GM19043 (cell line): Measurements from ENCODE around the gene MYH15.

Source experiments
- ATAC-seq: cut with Tn5 transposase; IDR thresholded peaks from one replicate; pipeline ENCODE4 v1.9.1; 2021; ENCODE audit warnings: low read depth; ENCODE audit not compliant: unreplicated experiment

The MYH15 gene

DNA sequence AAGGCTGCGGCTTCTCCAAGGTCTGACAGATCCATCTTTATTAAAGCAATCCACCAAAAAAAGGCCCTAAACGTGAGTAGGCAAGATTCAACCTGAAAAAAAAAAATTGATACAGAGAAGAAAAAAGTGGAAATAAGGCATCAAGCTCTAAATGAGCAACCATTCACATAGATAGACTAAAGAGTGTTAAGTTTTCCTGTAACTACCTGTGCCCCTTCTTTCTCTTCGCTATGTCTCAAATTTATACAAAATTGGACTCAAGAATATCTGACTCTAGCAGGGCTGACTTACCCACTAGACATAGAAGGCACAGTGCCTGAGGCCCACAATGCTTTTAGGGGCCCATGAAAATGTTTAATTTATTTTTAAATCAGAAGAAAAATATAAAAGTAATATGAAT, at the start of gene MYH15:
Gene MYH15, minus strand, starts transcription at position 101 of the 400 bp plus-strand sequence. Its CDS starts 66 bp downstream, at position 35.
- ATAC-seq = no peak

DNA sequence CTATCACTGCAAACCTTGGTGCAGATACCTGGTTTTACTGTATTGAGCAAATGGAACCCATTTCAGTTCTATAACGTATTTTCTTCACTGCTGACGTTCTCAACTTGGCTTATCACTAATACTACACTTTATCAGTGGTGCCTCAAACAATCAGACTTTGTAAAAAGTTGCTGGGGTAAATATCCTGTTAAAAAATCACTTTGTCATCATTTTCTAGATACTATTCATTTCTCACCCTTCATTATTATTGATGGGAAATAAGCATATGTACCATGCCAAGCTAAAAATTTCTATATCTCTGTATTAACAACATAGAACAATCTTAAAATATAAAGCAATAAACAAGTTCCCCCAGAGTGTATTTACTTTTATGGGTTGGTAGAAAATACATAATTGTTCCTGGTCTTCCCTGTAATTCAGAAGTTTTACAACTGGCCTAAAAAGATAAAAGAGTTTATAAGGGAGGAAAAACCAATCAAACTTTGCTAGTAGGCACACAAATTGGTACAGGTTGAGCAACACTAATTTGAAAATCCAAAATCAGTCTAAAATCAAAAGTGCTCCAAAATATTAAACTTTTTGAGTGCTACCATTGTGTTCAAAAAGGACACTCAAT, 45.7 kb upstream of the MYH15 start:
- ATAC-seq = no peak

DNA sequence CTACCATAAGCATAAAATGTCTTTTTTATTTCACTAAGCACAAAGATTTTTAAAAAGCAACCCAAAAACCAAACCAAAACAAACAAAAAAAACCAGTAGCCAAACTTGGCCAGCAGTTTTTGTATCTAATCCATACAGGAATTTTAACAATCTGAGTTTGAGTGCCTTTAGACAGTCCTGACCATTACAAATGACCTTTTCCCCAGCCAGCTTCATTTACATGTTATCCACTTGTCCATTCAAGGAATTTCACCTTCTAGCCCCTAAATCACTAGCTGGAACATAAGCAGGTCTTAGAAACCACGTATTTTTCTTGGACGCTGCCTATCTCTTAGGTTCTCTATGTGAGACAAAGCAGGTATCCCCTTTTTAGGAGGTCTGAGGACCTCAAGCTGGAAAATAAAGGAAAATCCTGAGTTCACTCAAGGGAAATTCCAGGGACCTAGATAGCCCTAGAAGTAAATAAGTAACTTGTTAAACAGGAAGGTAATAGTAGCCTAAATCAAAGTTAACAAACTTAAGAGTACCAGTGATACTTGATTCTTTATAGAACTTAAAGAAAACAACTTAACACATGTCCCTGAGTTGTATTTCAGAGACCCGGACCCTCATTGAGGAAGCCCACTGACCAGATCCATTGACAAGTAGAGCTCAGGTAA, 44.6 kb upstream of the MYH15 start:
- no peak for ATAC-seq

DNA sequence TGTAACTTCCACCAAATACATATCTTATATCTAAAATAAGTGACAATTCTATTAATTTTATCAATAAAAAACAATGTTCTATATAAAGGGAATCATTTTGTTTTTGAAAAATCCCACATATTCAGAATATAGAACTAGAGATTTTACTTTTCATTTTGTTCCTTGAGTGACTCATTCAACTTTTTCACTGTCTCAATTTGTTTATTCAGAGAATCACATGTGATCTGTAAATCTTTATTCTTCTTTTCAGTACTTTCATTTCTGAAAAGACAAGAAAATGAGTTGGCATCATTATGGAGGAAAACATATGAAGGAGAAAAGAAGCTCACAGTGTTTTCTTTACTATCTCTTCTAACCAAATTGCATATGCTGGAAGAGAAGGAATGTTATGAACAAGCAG, 43.8 kb upstream of the MYH15 start:
- no peak for ATAC-seq

DNA sequence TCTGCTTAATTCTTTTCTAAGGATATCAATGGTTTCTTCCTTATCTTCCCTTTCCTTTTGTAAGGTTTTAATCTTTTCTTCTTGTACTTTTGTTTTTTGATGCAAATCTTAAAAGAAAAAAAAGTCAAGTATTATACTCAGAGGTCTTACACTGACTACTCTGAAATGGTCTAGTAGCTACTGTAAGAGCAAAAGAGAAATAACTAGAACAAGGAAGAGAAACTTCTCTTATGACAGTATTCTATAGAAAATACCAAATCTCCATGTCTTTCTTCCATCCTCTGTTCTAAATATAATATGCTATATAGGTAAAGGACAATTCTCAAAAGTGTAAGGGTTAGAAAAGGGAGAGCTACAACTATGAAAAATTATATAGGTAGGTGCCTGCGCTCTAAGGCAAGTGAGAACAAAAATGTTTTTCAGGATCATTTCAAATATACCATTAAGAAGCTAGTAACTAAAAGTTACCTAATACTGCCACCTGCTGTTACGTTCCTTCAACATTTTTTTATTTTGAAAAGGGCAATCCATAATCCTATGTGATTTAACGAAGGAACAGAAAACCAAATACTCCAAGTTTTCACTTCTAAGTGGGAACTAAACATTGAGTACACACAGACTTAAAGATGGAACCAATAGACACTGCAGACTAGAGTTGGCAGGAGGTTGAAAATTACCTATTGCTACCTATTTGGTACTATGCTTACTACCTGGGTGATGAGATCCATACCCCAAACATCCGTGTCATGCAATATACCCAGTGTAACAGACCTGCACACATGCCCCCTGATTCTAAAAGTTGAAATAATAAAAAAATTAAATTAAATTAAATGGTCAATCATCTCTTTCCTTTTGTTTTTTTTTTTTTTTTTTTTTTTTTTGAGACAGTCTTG, 42.1 kb upstream of the MYH15 start:
- ATAC-seq = no peak

GRCh38 chr3:108548886-108549285, 38.5 kb upstream of the MYH15 start:
- no peak for ATAC-seq

- ATAC-seq = no peak
Measured at GRCh38 chr3:108548304-108548703, 37.9 kb upstream of the MYH15 start.

DNA sequence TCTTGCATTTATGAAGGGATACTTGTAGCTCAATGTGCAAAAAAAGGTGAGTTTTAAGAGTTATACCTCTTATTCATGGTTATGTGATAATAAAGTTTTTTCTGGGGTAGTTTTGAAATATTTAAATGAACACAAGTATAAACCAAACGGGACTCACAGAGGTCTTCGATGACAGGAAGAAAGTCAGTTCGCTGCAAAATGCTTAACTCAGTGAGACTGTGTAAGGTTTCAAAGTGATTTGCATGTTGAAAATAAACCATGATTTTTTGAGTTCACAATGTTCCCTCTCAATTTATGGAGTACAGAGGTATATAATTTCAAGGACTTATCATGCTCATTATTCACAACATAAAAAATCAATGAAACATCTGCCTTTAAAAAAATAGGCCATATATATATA, 36.3 kb upstream of the MYH15 start:
- no peak for ATAC-seq

GRCh38 chr3:108546247-108546646, 35.9 kb upstream of the MYH15 start:
- ATAC-seq = no peak

GRCh38 chr3:108538083-108538482, 27.7 kb upstream of the MYH15 start:
- no peak for ATAC-seq

DNA sequence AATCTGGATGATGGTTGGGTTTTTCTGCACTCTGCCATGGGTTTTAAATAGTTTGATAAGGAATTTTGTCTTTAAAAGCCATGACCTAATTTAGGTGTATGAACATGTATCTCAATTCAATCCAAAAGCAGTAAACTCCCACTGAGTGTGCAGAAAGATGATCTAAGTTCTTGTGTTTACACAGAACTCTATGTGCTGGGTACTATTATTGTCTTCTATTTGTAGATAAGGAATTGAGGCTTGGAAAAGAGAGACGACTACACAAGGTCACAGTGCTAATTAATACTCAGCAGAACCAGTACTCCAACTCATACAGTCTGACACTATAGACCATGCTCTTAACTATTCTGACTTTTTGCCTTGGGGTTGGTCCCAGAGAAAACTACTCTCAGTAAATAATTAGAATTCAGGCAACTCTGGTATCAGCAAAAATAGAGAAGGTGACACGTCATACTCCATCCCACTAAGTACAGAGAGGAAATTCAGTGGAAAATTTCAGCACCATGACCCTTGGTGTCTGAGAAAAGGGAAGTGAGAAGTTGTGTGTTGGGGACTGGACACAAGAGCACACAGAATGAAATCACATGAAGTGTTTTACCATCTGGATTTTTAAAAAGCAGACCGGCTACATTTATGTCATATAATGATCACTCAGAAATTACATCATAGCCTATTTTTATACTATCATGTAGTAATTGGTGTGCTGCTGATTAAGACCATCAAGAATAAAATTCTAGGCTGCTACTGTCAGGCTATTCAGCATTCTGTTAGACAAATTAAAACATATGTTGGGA, 18.3 kb upstream of the MYH15 start:
- ATAC-seq = peak; percentile 84

DNA sequence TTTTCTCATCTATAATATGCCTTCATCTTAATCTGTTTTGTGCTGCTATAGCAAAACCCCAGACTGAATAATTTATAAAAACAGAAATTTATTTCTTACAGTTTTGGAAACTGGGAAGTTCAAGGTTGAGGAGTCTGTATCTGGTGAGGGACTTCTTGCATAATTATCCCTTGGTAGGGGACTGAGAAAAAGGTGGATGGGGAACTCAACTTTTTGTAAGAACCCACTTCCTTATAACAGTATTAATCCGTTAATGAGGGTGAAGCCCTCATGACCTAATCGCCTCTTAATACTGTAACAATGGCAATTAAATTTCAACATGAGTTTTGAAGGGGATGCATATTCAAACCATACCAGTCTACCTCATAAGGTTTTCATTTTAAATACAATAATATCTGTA, 17.4 kb upstream of the MYH15 start:
- ATAC-seq = no peak

DNA sequence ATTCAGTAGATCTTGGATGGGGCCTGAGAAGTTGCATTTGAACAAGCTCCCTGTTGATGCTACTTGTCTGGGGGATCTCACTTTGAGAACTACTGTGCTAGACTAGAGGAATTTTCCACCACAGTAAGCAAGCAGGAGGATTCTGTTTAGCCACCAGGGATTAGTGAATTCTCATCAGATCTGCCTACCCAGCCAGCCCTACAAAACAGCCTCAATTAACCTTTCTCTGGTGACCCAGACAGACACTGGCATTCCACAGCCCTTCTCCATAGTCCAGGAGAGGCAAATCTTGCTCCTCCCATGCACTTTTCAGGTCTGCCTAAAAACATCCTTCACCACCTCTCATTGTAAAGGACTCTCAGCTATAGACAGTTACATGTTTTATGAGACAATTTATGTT, 16.7 kb upstream of the MYH15 start:
- ATAC-seq = no peak

GRCh38 chr3:108525971-108526370, 15.6 kb upstream of the MYH15 start:
- ATAC-seq = no peak

DNA sequence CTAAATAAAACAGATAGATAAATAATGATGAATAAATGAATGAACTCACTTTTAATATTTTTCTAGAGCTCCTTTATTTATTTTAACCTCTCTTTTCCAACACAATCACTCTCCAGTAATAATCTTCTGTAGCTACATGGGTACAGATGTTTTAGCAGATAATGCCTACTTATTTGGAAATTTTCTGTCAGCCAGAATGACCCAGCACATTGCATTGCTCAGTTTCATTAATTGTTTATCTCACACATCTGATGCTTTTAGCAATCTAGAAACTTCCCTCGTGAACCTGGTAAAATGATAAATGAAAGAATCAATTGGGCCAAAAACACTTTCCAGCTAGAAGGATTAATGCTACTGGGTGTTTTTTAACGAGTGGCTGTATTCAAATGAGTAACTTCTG, 14.9 kb upstream of the MYH15 start:
- no peak for ATAC-seq

DNA sequence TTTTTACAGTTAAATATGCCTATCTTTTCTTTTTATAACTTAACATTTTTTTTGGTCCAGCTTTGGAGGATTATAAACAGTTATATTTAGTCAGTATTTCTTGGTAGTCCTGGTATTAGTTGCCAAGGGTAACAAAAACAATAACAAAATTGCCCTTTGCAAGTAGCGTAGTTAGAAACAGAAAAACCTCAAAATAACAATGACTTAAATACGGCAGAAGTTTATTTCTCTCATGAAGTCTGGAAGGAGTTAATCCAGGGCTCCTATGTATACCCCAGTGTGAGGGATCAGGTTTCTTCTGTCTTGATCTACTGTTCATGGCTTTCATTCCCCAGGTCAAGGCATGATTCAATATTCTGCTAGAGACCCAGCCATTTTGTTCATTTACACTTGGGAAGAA, 14.1 kb upstream of the MYH15 start:
- ATAC-seq = no peak

GRCh38 chr3:108518895-108519294, 8.5 kb upstream of the MYH15 start:
- ATAC-seq = no peak

DNA sequence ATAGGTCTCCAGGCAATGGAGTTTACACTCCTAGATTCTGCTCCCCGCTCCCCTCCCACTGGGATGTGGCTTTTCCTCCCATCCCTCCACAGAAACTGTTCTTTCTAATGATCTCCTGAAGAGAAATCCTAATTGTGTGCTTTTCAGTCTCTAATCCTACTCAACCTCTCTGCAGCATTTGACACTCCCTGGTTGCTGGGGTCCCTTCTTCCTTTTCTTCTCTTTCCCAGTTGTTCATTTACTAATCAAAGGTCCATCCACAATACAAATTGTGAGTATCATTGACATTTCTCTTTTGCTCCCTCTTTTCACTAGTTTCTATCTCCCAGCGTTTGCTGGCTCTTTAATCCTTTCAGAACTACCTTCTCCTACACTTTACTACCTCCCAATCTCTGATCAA, 6.5 kb upstream of the MYH15 start:
- ATAC-seq = no peak

GRCh38 chr3:108513961-108514360, 3.6 kb upstream of the MYH15 start:
- no peak for ATAC-seq

GRCh38 chr3:108512671-108513070, 2.3 kb upstream of the MYH15 start:
- no peak for ATAC-seq

- ATAC-seq = no peak
Measured at GRCh38 chr3:108511490-108511889, 1.1 kb upstream of the MYH15 start.
